HepG2 (cell line): ENCODE data around the gene NCR3LG1. TPM values are rescaled to one million over a fixed set of nuclear protein-coding genes. Genes with fewer than 3 reads are reported as not detected.

Source experiments
- ATAC-seq: fragments of 200-7000 bp; cut with Tn5 transposase; 3 replicates; pipeline ENCODE4 v1.9.1; 2020; ENCODE audit warnings: mild to moderate bottlenecking, moderate library complexity
- BruUV-seq: library from RNA; stranded (reverse); fragments of 400-500 nt; replicated peaks from 2 replicates; lab custom pipeline; 2021; lab: Mats Ljungman, UMichigan
- CTCF ChIA-PET: fragments of 300-600 bp; formaldehyde crosslinking; extraction: SDS; loops from one replicate; lab custom pipeline; 2021; ENCODE audit warnings: low total read pairs, inconsistent platforms, low intra/inter-chr PET ratio; lab: Yijun Ruan, JAX
- POLR2A ChIA-PET: fragments of 350-600 bp; sonication (Branson Sonifier 250); formaldehyde crosslinking; loops from one replicate; lab custom pipeline; 2020; ENCODE audit warnings: antibody characterized with exemption, inconsistent platforms; lab: Yijun Ruan, JAX
- DNase-seq: peaks from one replicate; pipeline ENCODE4 v3.0.0-alpha.2; 2015; ENCODE audit warnings: low spot score
- FAIRE-seq: peaks from 3 replicates; lab custom pipeline; 2011; peaks lifted over from hg19 to GRCh38; lab: Jason Lieb, UNC
- H2AFZ ChIP-seq: one replicate; pipeline ENCODE4 v1.6.1; 2011; ENCODE audit warnings: low read length, inconsistent platforms
- H3K27ac ChIP-seq: fragments of 300-600 bp; 3 replicates; pipeline ENCODE4 v1.8.0; 2011; ENCODE audit warnings: mixed run types, mild to moderate bottlenecking, mixed read lengths, low read length, inconsistent platforms; ENCODE audit not compliant: insufficient read depth; ENCODE audit errors: extremely low read length
- H3K27me3 ChIP-seq, 2 experiments: fragments of 200-600 bp in 1 of 2; 2 replicates in 1 of 2; 3 replicates in 1 of 2; pipeline versions ENCODE4 v1.6.0 to v1.8.0; 2011; ENCODE audit warnings: low read length in 2 of 2, mild to moderate bottlenecking in 2 of 2, moderate library complexity in 2 of 2, inconsistent platforms in 1 of 2; ENCODE audit not compliant: insufficient read depth in 2 of 2, control insufficient read depth in 1 of 2
- H3K36me3 ChIP-seq, 2 experiments: fragments of 200-600 bp in 1 of 2; replicated peaks in 1 of 2; 2 replicates in 1 of 2; 3 replicates in 1 of 2; pipeline versions ENCODE4 v1.5.1 to v1.8.0; 2011; ENCODE audit warnings: low read length in 2 of 2, inconsistent platforms in 1 of 2; ENCODE audit not compliant: insufficient read depth in 2 of 2, control insufficient read depth in 1 of 2
- H3K4me1 ChIP-seq: 2 replicates; pipeline ENCODE4 v1.5.1; 2012; ENCODE audit warnings: low read length, inconsistent platforms; ENCODE audit not compliant: insufficient read depth
- H3K4me2 ChIP-seq: 2 replicates; pipeline ENCODE4 v1.6.0; 2011; ENCODE audit warnings: low read depth, low read length, inconsistent platforms
- H3K4me3 ChIP-seq, 3 experiments: fragments of 200-600 bp in 1 of 3; sonication (generic), shearing (Covaris generic) in 1 of 3; replicated peaks in 1 of 3; 2 replicates each; pipeline ENCODE4 v1.5.1; 2011 to 2016; ENCODE audit warnings: low read length in 3 of 3, inconsistent platforms in 2 of 3, low read depth in 2 of 3, mild to moderate bottlenecking in 2 of 3, control low read depth in 1 of 3, mixed read lengths in 1 of 3; ENCODE audit not compliant: insufficient read depth in 1 of 3
- H3K79me2 ChIP-seq: one replicate; pipeline ENCODE4 v1.6.1; 2011; ENCODE audit warnings: low read length, inconsistent platforms; ENCODE audit not compliant: insufficient read depth
- H3K9ac ChIP-seq: 2 replicates; pipeline ENCODE4 v1.6.0; 2011; ENCODE audit warnings: mild to moderate bottlenecking, low read depth, low read length, inconsistent platforms; ENCODE audit not compliant: insufficient read depth
- H3K9me3 ChIP-seq: 2 replicates; pipeline ENCODE4 v1.5.1; 2012; ENCODE audit warnings: mild to moderate bottlenecking, low read length
- H4K20me1 ChIP-seq: 2 replicates; pipeline ENCODE4 v1.6.0; 2011; ENCODE audit warnings: inconsistent platforms, mild to moderate bottlenecking, low read length, moderate library complexity; ENCODE audit not compliant: insufficient read depth
- CEBPG ChIP-seq: IDR thresholded peaks from 2 replicates; pipeline ENCODE4 v1.6.1; 2016
- CTCF ChIP-seq: sonication (generic); formaldehyde crosslinking; IDR thresholded peaks from 2 replicates; pipeline ENCODE4 v1.5.0; 2020; ENCODE audit warnings: mild to moderate bottlenecking, missing genetic modification reagents, moderate library complexity
- MAFF ChIP-seq: IDR thresholded peaks from 2 replicates; pipeline ENCODE4 v1.6.1; 2011; ENCODE audit warnings: low read depth, low read length, improper control_type of control experiment
- MAFG ChIP-seq: sonication (generic); formaldehyde crosslinking; IDR thresholded peaks from 2 replicates; pipeline ENCODE4 v1.5.1; 2020; ENCODE audit warnings: mild to moderate bottlenecking, missing genetic modification reagents
- MAFK ChIP-seq, 2 experiments: IDR thresholded peaks in 1 of 2; conservative IDR thresholded peaks in 1 of 2; 2 replicates each; pipeline ENCODE4 v1.6.1; 2011; ENCODE audit warnings: improper control_type of control experiment in 2 of 2, low read length in 2 of 2
- MXI1 ChIP-seq: IDR thresholded peaks from 3 replicates; pipeline ENCODE4 v1.6.1; 2012; ENCODE audit warnings: low read depth, low read length, inconsistent platforms, borderline replicate concordance
- UBTF ChIP-seq: sonication (generic); formaldehyde crosslinking; IDR thresholded peaks from 2 replicates; pipeline ENCODE4 v1.4.0; 2020; ENCODE audit warnings: mild to moderate bottlenecking, missing genetic modification reagents
- XRCC5 ChIP-seq: fragments of 200-400 bp; formaldehyde crosslinking; optimal IDR thresholded peaks from 2 replicates; pipeline ENCODE3; 2017; ENCODE audit warnings: mild to moderate bottlenecking, low read length
- ZMYM3 ChIP-seq: sonication (generic); formaldehyde crosslinking; IDR thresholded peaks from 2 replicates; pipeline ENCODE4 v1.5.1; 2020; ENCODE audit warnings: mild to moderate bottlenecking, missing genetic modification reagents
- ZNF224 ChIP-seq: sonication (generic); formaldehyde crosslinking; IDR thresholded peaks from 2 replicates; pipeline ENCODE4 v1.5.0; 2020; ENCODE audit warnings: mild to moderate bottlenecking, missing genetic modification reagents
- ZNF460 ChIP-seq: sonication (generic); formaldehyde crosslinking; IDR thresholded peaks from 2 replicates; pipeline ENCODE4 v1.5.1; 2020; ENCODE audit warnings: missing genetic modification reagents, mild to moderate bottlenecking, borderline replicate concordance
- ZNF501 ChIP-seq: sonication (generic); formaldehyde crosslinking; IDR thresholded peaks from 2 replicates; pipeline ENCODE4 v1.5.1; 2020; ENCODE audit warnings: mild to moderate bottlenecking, moderate library complexity, missing genetic modification reagents
- ZNF530 ChIP-seq: sonication (generic); formaldehyde crosslinking; IDR thresholded peaks from 2 replicates; pipeline ENCODE4 v1.5.0; 2020; ENCODE audit warnings: low read depth, mild to moderate bottlenecking, missing genetic modification reagents
- ZNF629 ChIP-seq: sonication (generic); formaldehyde crosslinking; conservative IDR thresholded peaks from 2 replicates; pipeline ENCODE4 v1.5.0; 2020; ENCODE audit warnings: missing genetic modification reagents
- WGBS: methylation state at CpG from one replicate; pipeline ENCODE4 v1.1.6; 2017; ENCODE audit warnings: low lambda C conversion rate; 5-methylcytosine and 5-hydroxymethylcytosine counted together
- in situ Hi-C: cut with HindIII; loops from 2 replicates; pipeline ENCODE4 v1.10.0; 2017; ENCODE audit warnings: low pct_unique_long_range_greater_than_20kb; ENCODE audit not compliant: extremely low pct_ligation_motif_present
- intact Hi-C: fragments of 100-400 bp; cut with micrococcal nuclease; formaldehyde crosslinking; loops from one replicate; pipeline ENCODE4 v1.10.0; 2022; ENCODE audit not compliant: unreplicated experiment
- polyA plus RNA-seq, 8 experiments: library from polyadenylated mRNA; depleted of rRNA in 3 of 8; stranded (reverse) in 7 of 8; unstranded in 1 of 8; fragments of >200 nt; fragmentation: Illumina TruSeq in 4 of 8; extraction: Trizol in 4 of 8; gene quantifications; 2 replicates each; pipeline versions ENCODE4 v1.2.1 to v1.2.3, GENCODE V29; 2011 to 2016; ENCODE audit warnings: low read depth in 4 of 8, missing spikeins in 1 of 8, mixed read lengths in 1 of 8; ENCODE audit not compliant: insufficient read depth in 1 of 8
- total RNA-seq, 5 experiments: library from RNA; depleted of rRNA; stranded (reverse); fragments of >200 nt; fragmentation: Illumina TruSeq; extraction: Trizol; gene quantifications; 2 replicates each; pipeline ENCODE4 v1.2.3, GENCODE V29; 2016; ENCODE audit warnings: low read depth in 1 of 5

Gene NCR3LG1
- total and polyA plus RNA-seq, 2 of the 13 experiments (the other 11 are each of a cell fraction or from before 2014, with no cell fraction given), result 16.1 to 25.1 TPM

- 0 out of 2 replicates have a peak, but pooled peaks have one; percentile 24 for TF ChIP-seq ZNF501
- TF ChIP-seq MAFF, result peak; percentile 33; the same call in 1 of the 2 replicates
- TF ChIP-seq CTCF (CRISPR knock-in tag), result peak; percentile 26
- no peak for TF ChIP-seq MXI1
- no peak for TF ChIP-seq ZNF530 (CRISPR knock-in tag)
- TF ChIP-seq ZNF224, result no peak
- TF ChIP-seq MAFG (CRISPR knock-in tag), result 0 out of 2 replicates have a peak, but pooled peaks have one; percentile 36
- TF ChIP-seq MAFK (conservative IDR thresholded peaks at IDR 0.05 in 1 of 2, IDR thresholded peaks at IDR 0.05 in 1 of 2; ENCODE audit: low read length in 2 of 2), result peak; percentile 40 to 61
- TF ChIP-seq XRCC5, result peak; percentile 51
Measured at GRCh38 chr11:17405232-17406005, 53.8 kb downstream of the NCR3LG1 start (continued).

GRCh38 chr11:17406082-17406817, 54.6 kb downstream of the NCR3LG1 start:
- in situ Hi-C loops, result no loop called here
- Histone ChIP-seq H2AFZ (no peak overlapping the region), H3K27me3 (peaks cover 0 to 13% of the 10 kb centered on the region in 2 experiments; a peak in 2 of 5 replicates), H3K36me3 (no peaks in the 10 kb centered on the region), H3K4me1 (peaks cover 14% of the 10 kb centered on the region), H3K9me3 (no peaks in the 10 kb centered on the region), H3K79me2 (no peaks in the 10 kb centered on the region), H3K4me2 (peak overlapping the region; percentile 67)
- no TSS peak for BruUV-seq
- POLR2A ChIA-PET, result no interaction called here
- DNase-seq (no peak), FAIRE-seq (no peak)
- TF ChIP-seq UBTF (CRISPR knock-in tag), result no peak
- TF ChIP-seq ZNF460 (CRISPR knock-in tag), result no peak
- peak; percentile 86 for TF ChIP-seq ZNF629 (CRISPR knock-in tag)
- peak; percentile 26; the same call in 1 of the 2 replicates for TF ChIP-seq ZMYM3 (CRISPR knock-in tag)
- TF ChIP-seq CEBPG, result no peak
- TF ChIP-seq, all 625 proteins: peak for 2
- Histone ChIP-seq H4K20me1 (no peaks in the 10 kb centered on the region), H3K9ac (no peak overlapping the region), H3K27ac (no peak overlapping the region), H3K4me3 (0 out of 6 replicates have a peak overlapping the region, but pooled peaks of 1 of the 3 experiments have one; percentile 40)
- WGBS, result 36% methylated on average over 2 of the region's 8 CpGs
- intact Hi-C loops, result no loop called here
- ATAC-seq, result no peak
- CTCF ChIA-PET, result no interaction called here
